Measurements from ENCODE around the gene ZMYND8.

ZMYND8 gene

DNA sequence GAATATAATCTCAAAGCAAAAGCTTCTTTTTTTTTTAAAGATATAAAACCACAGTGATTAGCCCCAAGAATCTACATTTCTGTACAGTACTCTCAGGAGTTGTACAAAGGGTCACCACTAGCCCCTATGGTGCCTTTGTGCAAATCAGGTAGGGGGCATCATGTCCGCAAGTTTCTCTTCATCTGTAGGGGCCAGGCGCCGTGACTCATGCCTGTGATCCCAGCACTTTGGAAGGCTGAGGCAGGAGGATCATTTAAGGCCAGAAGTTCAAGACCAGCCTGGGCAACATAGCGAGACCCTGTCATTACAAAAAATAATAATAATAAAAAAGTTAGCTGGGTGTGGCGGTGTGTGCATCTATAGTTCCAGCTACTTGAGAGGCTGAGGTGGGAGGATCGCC lies 63.9 kb downstream of the ZMYND8 start:
- H3K4me1 ChIP-seq (ENCODE audit: control insufficient read depth, insufficient read depth, low read length), result no peaks in the 10 kb centered on the region
- ChIA-PET CTCF (interaction anchor here (0.6 to 1.3 kb wide), 4 partner anchors 19 to 837 kb away, joined by 3 to 5 read pairs (median 4); no protein-coding TSS in a partner anchor), POLR2A (no interaction called here)
- H3K4me3 ChIP-seq (ENCODE audit: low read depth, low read length), result no peak overlapping the region
- TF ChIP-seq ZBTB1 (tag by site-specific recombination; IDR thresholded peaks at IDR 0.05) (no peak), OSR2 (tag by site-specific recombination; IDR thresholded peaks at IDR 0.05) (no peak), ZNF416 (tag by site-specific recombination; IDR thresholded peaks at IDR 0.05) (no peak)
- H3K36me3 ChIP-seq (ENCODE audit: control insufficient read depth in 2 of 2, insufficient read depth in 1 of 2, low read length in 2 of 2), result peaks cover 51 to 92% of the 10 kb centered on the region in 2 experiments
- no peaks in the 10 kb centered on the region for H3K9me3 ChIP-seq (ENCODE audit: control insufficient read depth, insufficient read depth, low read depth, low read length)
- no peak overlapping the region for H3K27ac ChIP-seq (ENCODE audit: extremely low read depth, low read depth, low read length)

- Histone ChIP-seq H3K9me3 (ENCODE audit: control insufficient read depth, insufficient read depth, low read depth, low read length) (no peaks in the 10 kb centered on the region), H3K36me3 (ENCODE audit: control insufficient read depth in 2 of 2, insufficient read depth in 1 of 2, low read length in 2 of 2) (peaks cover 44 to 89% of the 10 kb centered on the region in 2 experiments), H3K4me1 (ENCODE audit: control insufficient read depth, insufficient read depth, low read length) (no peaks in the 10 kb centered on the region), H3K4me3 (ENCODE audit: low read depth, low read length) (no peak overlapping the region), H3K27ac (ENCODE audit: extremely low read depth, low read depth, low read length) (no peak overlapping the region)
- ChIA-PET CTCF (interaction anchor here (0.6 to 0.7 kb wide), 2 partner anchors 91 to 363 kb away, joined by 3 to 4 read pairs; no protein-coding TSS in a partner anchor), POLR2A (interaction anchor here (0.7 kb wide), 1 partner anchor 58 kb away, joined by 4 read pairs; no protein-coding TSS in a partner anchor)
- TF ChIP-seq ZNF600 (tag by site-specific recombination; IDR thresholded peaks at IDR 0.05) (no peak), ZNF580 (tag by site-specific recombination; IDR thresholded peaks at IDR 0.05) (no peak)
These were observed 65.7 kb downstream of the ZMYND8 start for GRCh38 chr20:47290666-47291430.

DNA sequence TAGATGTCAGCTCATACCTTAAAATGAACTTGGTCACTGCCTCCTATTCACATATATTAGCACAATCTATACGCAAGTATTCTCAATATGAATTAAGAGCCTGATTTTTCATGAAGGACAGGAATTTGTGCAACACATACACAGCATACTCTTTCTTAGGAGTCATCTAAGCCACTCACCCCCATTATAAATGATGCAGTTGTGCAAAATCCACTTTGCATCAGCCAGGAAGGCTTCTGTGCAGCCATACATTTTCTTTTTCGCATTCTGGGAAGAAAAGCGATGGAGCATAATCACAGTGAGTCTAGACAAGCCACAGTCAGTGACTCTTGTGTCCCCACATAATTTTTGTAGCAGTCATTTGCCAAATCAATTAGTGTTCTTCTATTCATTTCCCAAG lies 66.5 kb downstream of the ZMYND8 start:
- Histone ChIP-seq H3K27ac (ENCODE audit: extremely low read depth, low read depth, low read length) (no peak overlapping the region), H3K4me3 (ENCODE audit: low read depth, low read length) (no peak overlapping the region), H3K9me3 (ENCODE audit: control insufficient read depth, insufficient read depth, low read depth, low read length) (no peaks in the 10 kb centered on the region), H3K36me3 (ENCODE audit: control insufficient read depth in 2 of 2, insufficient read depth in 1 of 2, low read length in 2 of 2) (peaks cover 44 to 88% of the 10 kb centered on the region in 2 experiments), H3K4me1 (ENCODE audit: control insufficient read depth, insufficient read depth, low read length) (no peaks in the 10 kb centered on the region)
- POLR2A ChIA-PET, result interaction anchor here (0.7 kb wide), 1 partner anchor 59 kb away, joined by 4 read pairs; no protein-coding TSS in a partner anchor
- CTCF ChIA-PET, result interaction anchor here (0.6 to 2.3 kb wide), 3 partner anchors 18 to 94 kb away, joined by 3 to 9 read pairs (median 4); no protein-coding TSS in a partner anchor
- TF ChIP-seq ZNF248 (tag by site-specific recombination; IDR thresholded peaks at IDR 0.05) (no peak), ZNF175 (tag by site-specific recombination; IDR thresholded peaks at IDR 0.05) (no peak), ZNF394 (tag by site-specific recombination; IDR thresholded peaks at IDR 0.05; ENCODE audit: borderline replicate concordance) (no peak), IKZF3 (tag by site-specific recombination; IDR thresholded peaks at IDR 0.05) (no peak), ZNF677 (tag by site-specific recombination; IDR thresholded peaks at IDR 0.05) (no peak), KLF17 (tag by site-specific recombination; IDR thresholded peaks at IDR 0.05) (no peak), SP7 (tag by site-specific recombination; IDR thresholded peaks at IDR 0.05) (no peak), KLF8 (tag by site-specific recombination; IDR thresholded peaks at IDR 0.05) (no peak), HOXD13 (CRISPR knock-in tag; IDR thresholded peaks at IDR 0.05; ENCODE audit: borderline replicate concordance) (no peak)
- TF ChIP-seq, protein P1, sequence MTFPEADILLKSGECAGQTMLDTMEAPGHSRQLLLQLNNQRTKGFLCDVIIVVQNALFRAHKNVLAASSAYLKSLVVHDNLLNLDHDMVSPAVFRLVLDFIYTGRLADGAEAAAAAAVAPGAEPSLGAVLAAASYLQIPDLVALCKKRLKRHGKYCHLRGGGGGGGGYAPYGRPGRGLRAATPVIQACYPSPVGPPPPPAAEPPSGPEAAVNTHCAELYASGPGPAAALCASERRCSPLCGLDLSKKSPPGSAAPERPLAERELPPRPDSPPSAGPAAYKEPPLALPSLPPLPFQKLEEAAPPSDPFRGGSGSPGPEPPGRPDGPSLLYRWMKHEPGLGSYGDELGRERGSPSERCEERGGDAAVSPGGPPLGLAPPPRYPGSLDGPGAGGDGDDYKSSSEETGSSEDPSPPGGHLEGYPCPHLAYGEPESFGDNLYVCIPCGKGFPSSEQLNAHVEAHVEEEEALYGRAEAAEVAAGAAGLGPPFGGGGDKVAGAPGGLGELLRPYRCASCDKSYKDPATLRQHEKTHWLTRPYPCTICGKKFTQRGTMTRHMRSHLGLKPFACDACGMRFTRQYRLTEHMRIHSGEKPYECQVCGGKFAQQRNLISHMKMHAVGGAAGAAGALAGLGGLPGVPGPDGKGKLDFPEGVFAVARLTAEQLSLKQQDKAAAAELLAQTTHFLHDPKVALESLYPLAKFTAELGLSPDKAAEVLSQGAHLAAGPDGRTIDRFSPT (tag by site-specific recombination; IDR thresholded peaks at IDR 0.05), result no peak
- TF ChIP-seq, protein P2, sequence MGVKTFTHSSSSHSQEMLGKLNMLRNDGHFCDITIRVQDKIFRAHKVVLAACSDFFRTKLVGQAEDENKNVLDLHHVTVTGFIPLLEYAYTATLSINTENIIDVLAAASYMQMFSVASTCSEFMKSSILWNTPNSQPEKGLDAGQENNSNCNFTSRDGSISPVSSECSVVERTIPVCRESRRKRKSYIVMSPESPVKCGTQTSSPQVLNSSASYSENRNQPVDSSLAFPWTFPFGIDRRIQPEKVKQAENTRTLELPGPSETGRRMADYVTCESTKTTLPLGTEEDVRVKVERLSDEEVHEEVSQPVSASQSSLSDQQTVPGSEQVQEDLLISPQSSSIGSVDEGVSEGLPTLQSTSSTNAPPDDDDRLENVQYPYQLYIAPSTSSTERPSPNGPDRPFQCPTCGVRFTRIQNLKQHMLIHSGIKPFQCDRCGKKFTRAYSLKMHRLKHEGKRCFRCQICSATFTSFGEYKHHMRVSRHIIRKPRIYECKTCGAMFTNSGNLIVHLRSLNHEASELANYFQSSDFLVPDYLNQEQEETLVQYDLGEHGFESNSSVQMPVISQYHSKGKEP (tag by site-specific recombination; IDR thresholded peaks at IDR 0.05), result no peak
- TF ChIP-seq, protein P3, sequence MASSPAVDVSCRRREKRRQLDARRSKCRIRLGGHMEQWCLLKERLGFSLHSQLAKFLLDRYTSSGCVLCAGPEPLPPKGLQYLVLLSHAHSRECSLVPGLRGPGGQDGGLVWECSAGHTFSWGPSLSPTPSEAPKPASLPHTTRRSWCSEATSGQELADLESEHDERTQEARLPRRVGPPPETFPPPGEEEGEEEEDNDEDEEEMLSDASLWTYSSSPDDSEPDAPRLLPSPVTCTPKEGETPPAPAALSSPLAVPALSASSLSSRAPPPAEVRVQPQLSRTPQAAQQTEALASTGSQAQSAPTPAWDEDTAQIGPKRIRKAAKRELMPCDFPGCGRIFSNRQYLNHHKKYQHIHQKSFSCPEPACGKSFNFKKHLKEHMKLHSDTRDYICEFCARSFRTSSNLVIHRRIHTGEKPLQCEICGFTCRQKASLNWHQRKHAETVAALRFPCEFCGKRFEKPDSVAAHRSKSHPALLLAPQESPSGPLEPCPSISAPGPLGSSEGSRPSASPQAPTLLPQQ (tag by site-specific recombination; IDR thresholded peaks at IDR 0.05), result no peak
- TF ChIP-seq, protein P4, sequence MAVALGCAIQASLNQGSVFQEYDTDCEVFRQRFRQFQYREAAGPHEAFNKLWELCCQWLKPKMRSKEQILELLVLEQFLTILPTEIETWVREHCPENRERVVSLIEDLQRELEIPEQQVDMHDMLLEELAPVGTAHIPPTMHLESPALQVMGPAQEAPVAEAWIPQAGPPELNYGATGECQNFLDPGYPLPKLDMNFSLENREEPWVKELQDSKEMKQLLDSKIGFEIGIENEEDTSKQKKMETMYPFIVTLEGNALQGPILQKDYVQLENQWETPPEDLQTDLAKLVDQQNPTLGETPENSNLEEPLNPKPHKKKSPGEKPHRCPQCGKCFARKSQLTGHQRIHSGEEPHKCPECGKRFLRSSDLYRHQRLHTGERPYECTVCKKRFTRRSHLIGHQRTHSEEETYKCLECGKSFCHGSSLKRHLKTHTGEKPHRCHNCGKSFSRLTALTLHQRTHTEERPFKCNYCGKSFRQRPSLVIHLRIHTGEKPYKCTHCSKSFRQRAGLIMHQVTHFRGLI (tag by site-specific recombination; IDR thresholded peaks at IDR 0.05), result no peak

Data from HEK293 (cell line).